Endothelial cell of umbilical vein (primary cell): Measurements from ENCODE around the gene CNIH1.

Source experiments
- CTCF ChIP-seq, 2 donors: IDR thresholded peaks; 1 replicate in 1 of 2; 2 replicates in 1 of 2; pipeline ENCODE4 v1.5.1; 2011; ENCODE audit warnings: low read length in 2 of 2, mild to moderate bottlenecking in 2 of 2, moderate library complexity in 2 of 2, control low read depth in 1 of 2, inconsistent platforms in 1 of 2, low read depth in 1 of 2; ENCODE audit not compliant: insufficient read depth in 1 of 2; ENCODE audit errors: extremely low read depth in 1 of 2
- EZH2 ChIP-seq: IDR thresholded peaks from 2 replicates; pipeline ENCODE4 v1.6.1; 2012; ENCODE audit warnings: borderline replicate concordance, low read depth, mild to moderate bottlenecking, moderate library complexity, low read length, inconsistent platforms; ENCODE audit not compliant: severe bottlenecking
- FOS ChIP-seq: IDR thresholded peaks from 2 replicates; pipeline ENCODE4 v1.6.1; 2011; ENCODE audit warnings: mild to moderate bottlenecking, low read length, moderate library complexity, borderline replicate concordance; ENCODE audit not compliant: insufficient read depth
- MAX ChIP-seq: IDR thresholded peaks from 2 replicates; pipeline ENCODE4 v1.6.1; 2011; ENCODE audit not compliant: insufficient read depth, insufficient read length
- POLR2A ChIP-seq: IDR thresholded peaks from 2 replicates; pipeline ENCODE4 v1.6.1; 2012; ENCODE audit warnings: low read depth, mild to moderate bottlenecking, control low read depth, low read length
- POLR2AphosphoS5 ChIP-seq: IDR thresholded peaks from 2 replicates; pipeline ENCODE4 v1.6.1; 2012; ENCODE audit warnings: low read depth, mild to moderate bottlenecking, control low read depth, low read length, moderate library complexity; ENCODE audit not compliant: insufficient read depth

GRCh38 chr14:54440476-54440872 lies 700 bp downstream of the CNIH1 start:
- no peak for TF ChIP-seq POLR2AphosphoS5
- TF ChIP-seq CTCF (IDR thresholded peaks at IDR 0.05; ENCODE audit: extremely low read depth in 1 of 2, insufficient read depth in 1 of 2, low read depth in 1 of 2, low read length in 2 of 2): no peak
- no peak for TF ChIP-seq FOS
- TF ChIP-seq POLR2A: no peak
- TF ChIP-seq EZH2: no peak
- TF ChIP-seq MAX: no peak
